GM19035 (cell line): ENCODE results near the gene INIP.
"Not testable (repeated sequence)": the region's sequence is repeated elsewhere in the genome, so short reads cannot be mapped to it uniquely, and the experiment has no call there.

Experiments
- ATAC-seq: cut with Tn5 transposase; IDR thresholded peaks from one replicate; pipeline ENCODE4 v1.9.1; 2021; ENCODE audit not compliant: unreplicated experiment

Gene INIP

GRCh38 chr9:112677040-112677439 is 40.9 kb downstream of the INIP start:
- no peak for ATAC-seq

- not testable (repeated sequence) for ATAC-seq
These were observed 44.7 kb downstream of the INIP start for GRCh38 chr9:112673221-112673620.

GRCh38 chr9:112670991-112671625 is 46.8 kb downstream of the INIP start:
- no peak for ATAC-seq

GRCh38 chr9:112669326-112669725 is 48.6 kb downstream of the INIP start:
- ATAC-seq, result no peak

GRCh38 chr9:112665347-112665746 is 52.6 kb downstream of the INIP start:
- no peak for ATAC-seq

GRCh38 chr9:112664531-112664930 is 53.4 kb downstream of the INIP start:
- no peak for ATAC-seq

- ATAC-seq, result no peak
These were observed 54.2 kb downstream of the INIP start for GRCh38 chr9:112663681-112664080.

- no peak for ATAC-seq
These were observed 58.0 kb downstream of the INIP start for GRCh38 chr9:112659906-112660305.

GRCh38 chr9:112655668-112656067 is 62.2 kb downstream of the INIP start:
- no peak for ATAC-seq

- no peak for ATAC-seq
These were observed 63.6 kb downstream of the INIP start for GRCh38 chr9:112654282-112654681.

GRCh38 chr9:112648624-112649023 is 69.3 kb downstream of the INIP start:
- no peak for ATAC-seq

- ATAC-seq, result no peak
These were observed 70.3 kb downstream of the INIP start for GRCh38 chr9:112647596-112647995.

GRCh38 chr9:112642126-112642525 is 75.8 kb downstream of the INIP start:
- ATAC-seq, result no peak

GRCh38 chr9:112640311-112640710 is 77.6 kb downstream of the INIP start:
- ATAC-seq, result no peak
